Measurements from ENCODE around the gene PLEKHM1. TPM values are rescaled to one million over a fixed set of nuclear protein-coding genes. Genes with fewer than 3 reads are reported as not detected.

Gene PLEKHM1
- 10 to 100 TPM; 17.0 to 23.7 TPM for total RNA-seq

DNA sequence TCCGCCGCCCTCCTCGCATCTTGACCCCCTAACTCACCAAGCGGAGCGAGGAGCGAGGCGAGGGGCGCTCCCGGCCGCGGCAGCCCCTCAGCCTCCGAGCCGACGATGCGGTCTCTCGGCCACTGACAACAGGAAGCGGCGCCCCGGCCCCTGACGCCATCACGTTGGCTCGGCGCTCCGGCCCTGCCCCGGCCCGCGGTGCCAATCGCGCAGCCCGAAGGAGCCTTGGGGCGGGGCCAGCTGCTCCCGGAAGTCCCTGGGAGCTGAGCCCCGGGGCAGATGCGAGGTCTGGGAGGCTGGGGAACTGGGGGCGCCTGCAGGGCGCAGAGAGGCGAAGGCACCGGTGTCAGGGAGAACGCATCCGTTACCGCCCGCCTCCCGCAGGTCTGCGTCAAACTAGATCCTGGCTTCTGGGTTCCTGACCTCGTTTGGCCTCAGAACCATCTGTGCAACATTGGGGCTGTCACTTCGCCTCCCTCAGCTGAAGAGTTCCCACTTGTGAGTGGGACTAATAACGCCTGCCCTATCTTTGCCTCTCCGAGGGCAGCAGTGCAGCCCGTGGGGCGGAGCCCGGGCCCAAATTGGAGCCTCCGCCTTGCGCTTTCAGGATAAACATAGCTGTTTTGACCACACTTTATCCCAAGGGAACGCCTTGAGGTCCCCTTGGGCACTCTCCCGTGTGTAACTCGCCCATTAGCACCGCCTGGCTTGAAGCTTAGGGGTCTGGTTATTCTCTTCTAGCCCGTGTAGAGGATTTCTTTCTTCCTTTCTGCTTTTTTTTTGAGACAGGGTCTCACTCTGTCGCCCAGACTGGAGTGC, at the start of gene PLEKHM1:
Gene PLEKHM1 (minus strand): TSS at position 107 of the 819 bp plus-strand sequence. CDS start 8,237 bp downstream, outside the sequence.

DNA sequence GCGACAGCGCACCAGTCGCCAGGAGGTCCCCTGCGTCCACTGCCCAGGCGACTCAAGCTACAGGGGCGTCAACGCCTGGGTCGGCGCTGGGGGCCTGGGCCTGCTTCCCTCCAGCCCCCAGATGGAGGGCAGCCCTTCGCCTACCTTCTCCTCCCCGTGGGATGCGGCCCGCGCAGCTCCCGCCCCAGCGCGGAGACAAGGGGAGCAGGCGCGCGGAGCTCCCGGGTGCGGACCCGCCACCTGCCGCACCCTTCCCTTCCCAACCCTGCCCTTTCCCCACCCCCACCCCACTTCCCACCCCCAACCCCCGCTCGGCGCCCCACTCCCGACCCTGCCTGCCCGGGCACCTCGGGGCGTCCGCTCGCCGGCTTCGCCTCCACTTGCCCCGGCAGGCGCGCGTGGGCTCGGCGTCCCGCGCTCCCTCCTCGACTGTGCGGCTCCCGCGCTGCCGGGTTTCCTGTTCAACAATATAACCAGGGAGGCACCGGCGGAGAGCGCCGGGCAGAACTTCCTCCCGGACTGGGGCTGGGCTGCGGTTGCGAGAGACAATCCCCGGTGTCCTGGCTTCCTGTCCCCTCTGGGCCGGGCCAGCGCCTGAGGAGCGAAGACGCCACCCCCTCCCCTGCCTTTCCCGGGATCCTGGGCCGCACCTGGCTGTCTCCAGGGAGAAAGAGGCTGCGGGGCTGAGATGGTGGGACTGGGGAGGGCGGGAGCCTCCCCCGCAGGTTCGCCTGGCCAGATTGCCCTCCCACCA, 57.9 kb downstream of the PLEKHM1 start, which contains the start of gene ARHGAP27:
Gene ARHGAP27 (minus strand): TSS at position 466 of the 754 bp plus-strand sequence. CDS start 2,591 bp downstream, outside the sequence.

Small RNA genes lying within 50 kb of the gene (small RNA-seq; reads per million reads assigned to genes)
- gene RF00017, result 0 reads per million in 2 donors

Other genes starting within 250 kb of the PLEKHM1 start
- gene SPATA32, start 228.6 kb downstream of the PLEKHM1 start, total RNA-seq, result not detected
- 1 to 10 TPM; 2.1 to 2.3 TPM for gene MAP3K14, start 173.7 kb downstream of the PLEKHM1 start, total RNA-seq
- gene ARHGAP27, start 57.9 kb downstream of the PLEKHM1 start, total RNA-seq, result 1 to 10 TPM; 2.4 to 4.3 TPM

All from melanocyte of skin (primary cell).